ENCODE data around the gene AKR1C2.
"Not testable (repeated sequence)": the region's sequence is repeated elsewhere in the genome, so short reads cannot be mapped to it uniquely, and the experiment has no call there.

AKR1C2 gene

DNA sequence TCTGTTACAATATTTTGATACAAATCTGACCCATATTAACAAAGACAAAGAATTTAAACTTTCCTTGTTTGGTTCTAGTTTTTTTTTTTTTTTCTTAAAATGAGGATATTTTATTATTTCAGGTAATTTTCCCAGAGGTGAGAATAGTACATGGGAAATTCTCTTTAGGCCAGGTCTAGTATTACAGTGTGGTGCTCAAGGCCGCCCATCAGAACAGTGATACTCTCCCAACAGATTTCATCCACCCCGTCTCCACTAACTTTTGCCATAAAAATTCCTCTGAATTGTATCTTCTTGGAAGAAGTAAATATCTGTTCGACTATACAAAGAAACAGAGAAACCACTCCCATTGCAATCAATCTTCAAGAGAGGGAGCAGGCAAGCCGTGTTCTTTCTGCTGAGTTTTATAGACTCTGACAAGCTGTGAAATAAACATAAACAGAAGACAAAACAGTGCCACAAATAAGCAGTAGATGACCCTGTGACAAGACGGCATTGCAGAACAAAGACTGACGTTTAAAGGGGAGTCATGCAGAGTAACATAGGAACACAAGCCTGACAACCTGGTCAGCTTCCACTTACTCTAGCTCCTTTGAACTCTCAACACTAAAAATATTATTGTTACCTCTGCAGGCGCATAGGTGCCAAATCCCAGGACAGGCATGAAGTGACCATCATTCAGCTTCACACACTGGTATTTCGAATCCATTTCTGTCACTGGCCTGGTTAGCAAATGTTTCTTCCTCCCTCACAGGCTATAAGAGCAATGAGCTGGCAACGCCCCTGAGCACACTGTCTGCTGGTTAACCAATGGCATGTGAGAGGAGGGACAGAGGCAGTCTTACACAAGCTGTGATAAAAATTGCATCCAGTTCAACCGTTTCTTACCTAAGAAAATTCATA lies at the start of gene AKR1C2:
AKR1C2 (minus strand) TSS at position 731 of the 903 bp plus-strand sequence; CDS start at position 709, 22 bp downstream.
- DNase-seq: not testable (repeated sequence)

GRCh38 chr10:5052951-5053500 lies 49.4 kb upstream of the AKR1C2 start:
- DNase-seq: not testable (repeated sequence)

- DNase-seq: no peak
Observed at GRCh38 chr10:5047912-5048628, 44.4 kb upstream of the AKR1C2 start.

DNA sequence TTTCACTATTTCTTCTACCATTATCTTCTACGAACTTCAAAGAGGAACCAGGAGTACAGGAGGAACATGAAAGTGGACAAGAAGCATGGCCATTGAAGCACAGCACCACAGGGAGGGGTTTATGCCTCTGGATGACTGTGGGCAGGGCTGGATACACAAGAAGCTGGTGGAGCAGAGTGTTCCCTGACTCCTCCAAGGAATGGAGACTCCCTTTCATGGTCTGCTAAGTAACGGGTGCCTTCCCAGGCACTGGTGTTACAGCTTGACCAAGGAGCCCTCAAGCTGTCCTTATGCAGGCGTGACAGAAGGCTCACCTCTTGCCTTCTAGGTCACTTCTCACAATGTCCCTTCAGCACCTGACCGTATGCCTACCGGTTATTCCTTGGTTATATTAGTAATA lies 43.4 kb upstream of the AKR1C2 start:
- DNase-seq: not testable (repeated sequence)

- no peak for DNase-seq
Observed at GRCh38 chr10:5046410-5046809, 42.8 kb upstream of the AKR1C2 start.

GRCh38 chr10:5045095-5045494 lies 41.4 kb upstream of the AKR1C2 start:
- DNase-seq: no peak

DNA sequence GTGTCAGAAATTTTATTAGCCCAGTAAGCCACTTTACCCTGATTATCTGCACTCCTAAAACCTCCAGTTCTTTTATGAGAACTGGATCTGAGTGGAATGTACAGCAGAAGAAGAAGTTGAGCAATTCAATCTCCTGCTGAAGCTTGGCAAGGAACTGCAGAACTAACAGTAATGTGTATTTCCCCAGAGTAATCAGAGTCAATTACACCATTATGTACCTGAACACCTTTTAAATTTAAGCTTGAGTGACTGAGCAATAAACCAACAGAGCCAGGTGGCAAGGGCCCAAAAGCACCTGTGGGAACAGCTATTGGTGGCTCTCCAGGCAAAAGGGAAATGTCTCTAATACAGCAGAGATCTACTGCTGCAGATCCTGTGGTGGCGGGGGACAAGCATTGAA lies 40.1 kb upstream of the AKR1C2 start:
- no peak for DNase-seq

GRCh38 chr10:5042922-5043321 lies 39.3 kb upstream of the AKR1C2 start:
- no peak for DNase-seq

- DNase-seq: no peak
Observed at GRCh38 chr10:5041471-5042023, 37.9 kb upstream of the AKR1C2 start.

DNA sequence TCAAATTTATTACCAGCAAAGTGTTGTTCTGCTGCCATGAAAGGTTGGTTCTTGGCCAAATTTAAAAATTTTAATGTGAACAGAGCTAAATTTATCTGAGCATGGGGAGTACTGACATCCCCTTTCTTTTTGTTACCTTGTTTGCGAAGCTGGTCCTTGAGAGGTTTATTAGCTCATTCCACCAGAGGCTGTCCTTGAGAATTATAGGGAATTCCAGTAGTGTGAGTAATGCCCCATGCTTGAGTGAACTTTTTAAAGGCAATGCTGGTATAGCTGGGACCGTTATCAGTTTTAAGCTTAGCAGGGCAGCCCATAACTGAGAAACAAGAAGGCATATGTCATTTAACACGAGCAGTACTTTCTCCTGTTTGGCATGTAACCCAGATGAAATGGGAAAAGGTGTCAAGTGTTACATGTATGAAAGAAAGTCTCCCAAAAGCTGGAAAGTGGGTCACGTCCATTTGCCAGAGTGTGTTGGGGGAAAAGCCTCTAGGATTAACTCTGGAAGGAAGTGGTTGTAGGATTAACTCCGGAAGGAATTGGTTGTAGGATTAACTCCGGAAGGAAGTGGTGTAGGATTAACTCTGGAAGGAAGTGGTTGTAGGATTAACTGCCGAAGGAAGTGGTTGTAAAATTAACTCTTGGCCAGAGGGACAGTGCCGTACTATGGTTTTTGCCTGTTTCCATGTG lies 37.3 kb upstream of the AKR1C2 start:
- no peak for DNase-seq

GRCh38 chr10:5040010-5040673 lies 36.5 kb upstream of the AKR1C2 start:
- no peak for DNase-seq

GRCh38 chr10:5038733-5039132 lies 35.1 kb upstream of the AKR1C2 start:
- no peak for DNase-seq

DNA sequence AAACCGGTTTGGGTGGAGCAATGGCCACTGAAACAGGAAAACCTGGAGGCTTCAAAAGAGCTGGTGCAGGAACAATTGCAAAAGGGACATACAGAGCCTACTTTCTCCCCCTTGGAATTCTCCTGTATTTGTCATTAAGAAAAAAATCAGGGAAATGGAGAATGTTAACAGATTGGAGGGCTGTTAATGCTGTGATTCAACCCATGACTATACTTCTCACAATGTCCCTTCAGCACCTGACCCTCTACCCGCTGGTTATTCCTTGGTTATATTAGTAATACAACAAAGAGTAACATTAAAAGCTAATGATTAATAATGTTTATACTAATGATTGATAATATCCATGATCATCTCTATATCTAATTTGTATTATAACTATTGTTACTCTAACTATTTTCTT lies 34.4 kb upstream of the AKR1C2 start:
- no peak for DNase-seq

- DNase-seq: no peak
Observed at GRCh38 chr10:5036511-5036910, 32.9 kb upstream of the AKR1C2 start.

GRCh38 chr10:5035356-5035755 lies 31.7 kb upstream of the AKR1C2 start:
- no peak for DNase-seq

DNA sequence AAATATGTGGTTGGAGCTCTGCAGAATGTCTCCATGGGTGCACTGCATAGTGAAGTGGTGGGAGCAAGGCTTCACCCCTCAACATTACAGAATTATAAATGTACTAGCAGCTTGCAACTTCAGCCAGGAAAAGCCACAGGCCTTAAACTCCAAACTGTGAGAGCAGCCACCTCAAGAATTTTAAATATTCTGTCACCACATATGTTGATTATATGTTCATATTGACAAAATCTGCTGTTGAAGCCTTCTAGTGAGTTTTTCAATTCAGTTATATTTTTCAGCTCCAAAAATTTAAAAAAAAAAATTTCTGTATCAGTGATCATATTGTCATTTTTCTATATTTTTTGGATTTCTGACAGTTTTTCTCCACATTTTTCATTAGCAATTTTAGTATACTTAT lies 30.9 kb upstream of the AKR1C2 start:
- DNase-seq: no peak

GRCh38 chr10:5033061-5033778 lies 29.6 kb upstream of the AKR1C2 start:
- no peak for DNase-seq

GRCh38 chr10:5032444-5032843 lies 28.8 kb upstream of the AKR1C2 start:
- not testable (repeated sequence) for DNase-seq

DNA sequence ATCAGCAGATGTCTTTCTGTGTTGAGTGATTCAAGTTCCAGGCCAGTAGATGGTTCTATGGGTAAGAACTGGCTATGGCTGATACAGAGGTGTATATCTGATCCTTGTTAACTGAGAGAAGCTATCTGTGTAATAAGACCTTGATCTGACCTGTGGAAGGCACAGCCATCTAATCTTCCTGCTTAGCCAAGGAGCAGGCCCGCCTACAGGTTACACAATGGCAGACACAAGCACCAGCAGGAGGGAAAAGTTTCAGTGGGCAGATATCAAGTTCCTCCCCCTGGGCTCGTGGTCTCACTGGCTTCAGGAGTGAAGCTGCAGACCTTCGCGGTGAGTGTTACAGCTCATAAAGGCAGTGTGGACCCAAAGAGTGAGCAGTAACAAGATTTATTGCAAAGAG lies 27.9 kb upstream of the AKR1C2 start:
- DNase-seq: not testable (repeated sequence)

DNA sequence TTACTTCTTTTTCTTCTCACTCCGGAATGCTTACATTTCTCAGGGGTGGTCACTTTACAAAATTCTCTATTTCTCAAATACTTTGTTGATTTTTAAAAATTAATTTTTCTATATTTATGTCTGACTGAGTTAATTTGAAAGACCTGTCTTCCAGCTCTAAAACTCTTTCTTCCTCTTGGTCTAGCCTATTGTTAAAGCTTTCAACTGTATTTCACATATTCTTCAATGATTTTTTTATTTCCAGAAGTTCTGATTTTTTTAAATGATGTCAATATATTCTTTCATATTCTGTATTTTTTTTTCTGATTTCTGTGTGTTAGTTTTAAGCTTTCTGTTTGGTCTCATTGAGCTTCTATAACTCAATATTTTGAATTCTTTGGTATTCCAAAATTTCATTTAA lies 27.3 kb upstream of the AKR1C2 start:
- no peak for DNase-seq

DNA sequence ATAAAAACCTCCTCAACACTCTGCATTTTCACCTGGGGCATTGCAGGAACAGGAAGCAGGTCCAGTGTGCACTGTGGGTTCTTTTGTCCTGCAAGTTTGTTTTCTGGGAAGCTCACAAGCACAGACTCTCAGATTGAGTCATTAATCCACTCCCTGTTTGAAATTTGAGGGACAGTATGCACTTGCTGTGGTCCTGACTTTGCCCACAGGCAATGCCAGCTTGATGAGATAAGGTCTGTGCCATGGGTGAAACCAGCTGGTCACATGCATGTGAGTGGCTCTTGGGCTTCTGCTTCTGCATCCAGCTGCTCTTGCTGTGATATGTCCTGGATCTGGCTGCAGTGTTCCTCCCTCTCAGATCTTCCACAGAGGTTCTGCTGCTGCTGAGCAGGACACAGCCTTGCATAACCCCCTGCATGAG lies 21.8 kb upstream of the AKR1C2 start:
- DNase-seq: not testable (repeated sequence)

Measured in stimulated activated naive CD4-positive, alpha-beta T cell (primary cell).